Epithelial cell of proximal tubule (primary cell): ENCODE measurements around the gene DIPK1A. TPM values are rescaled to one million over a fixed set of nuclear protein-coding genes. Genes with fewer than 3 reads are reported as not detected.

ENCODE experiments used
- DNase-seq: peaks from one replicate; pipeline ENCODE4 v3.0.0-alpha.2; 2011; ENCODE audit warnings: low read depth
- H3K4me3 ChIP-seq: 2 replicates; pipeline ENCODE4 v1.5.1; 2011; ENCODE audit warnings: low read depth, mild to moderate bottlenecking, low read length
- CTCF ChIP-seq: conservative IDR thresholded peaks from 2 replicates; pipeline ENCODE4 v1.5.1; 2012; ENCODE audit warnings: low read depth, mild to moderate bottlenecking, low read length
- total RNA-seq: library from RNA; depleted of rRNA; stranded (reverse); fragments of >200 nt; gene quantifications from 2 replicates; pipeline ENCODE4 v1.2.3, GENCODE V29; 2015

The DIPK1A gene
- total RNA-seq, 1 donor from 2014 or later: 3.1 TPM

- no peak for TF ChIP-seq CTCF
- H3K4me3 ChIP-seq: no peak overlapping the region
- no peak for DNase-seq
Measured at GRCh38 chr1:92853299-92853698, 108.0 kb downstream of the DIPK1A start.

- no peak for DNase-seq
- no peak overlapping the region for H3K4me3 ChIP-seq
- no peak for TF ChIP-seq CTCF
Measured at GRCh38 chr1:92851729-92852128, 109.5 kb downstream of the DIPK1A start.

GRCh38 chr1:92850019-92850418 is 111.2 kb downstream of the DIPK1A start:
- DNase-seq: no peak
- no peak for TF ChIP-seq CTCF
- H3K4me3 ChIP-seq: no peak overlapping the region

- no peak overlapping the region for H3K4me3 ChIP-seq
- no peak for TF ChIP-seq CTCF
- DNase-seq: no peak
Measured at GRCh38 chr1:92848201-92848600, 113.1 kb downstream of the DIPK1A start.

- H3K4me3 ChIP-seq: no peak overlapping the region
- TF ChIP-seq CTCF: no peak
- DNase-seq: no peak
Measured at GRCh38 chr1:92845908-92846307, 115.4 kb downstream of the DIPK1A start.

GRCh38 chr1:92844439-92844838 is 116.8 kb downstream of the DIPK1A start:
- no peak overlapping the region for H3K4me3 ChIP-seq
- DNase-seq: no peak
- TF ChIP-seq CTCF: no peak

GRCh38 chr1:92843429-92844352 is 117.6 kb downstream of the DIPK1A start:
- no peak overlapping the region for H3K4me3 ChIP-seq
- TF ChIP-seq CTCF: no peak
- DNase-seq: no peak
